ENCODE results near the gene KPNA1. TPM values are rescaled to one million over a fixed set of nuclear protein-coding genes. Genes with fewer than 3 reads are reported as not detected.

Gene KPNA1
- total and polyA plus RNA-seq, 2 of the 13 experiments (the other 11 are each of a cell fraction or from before 2014, with no cell fraction given): 15.4 to 30.0 TPM

DNA sequence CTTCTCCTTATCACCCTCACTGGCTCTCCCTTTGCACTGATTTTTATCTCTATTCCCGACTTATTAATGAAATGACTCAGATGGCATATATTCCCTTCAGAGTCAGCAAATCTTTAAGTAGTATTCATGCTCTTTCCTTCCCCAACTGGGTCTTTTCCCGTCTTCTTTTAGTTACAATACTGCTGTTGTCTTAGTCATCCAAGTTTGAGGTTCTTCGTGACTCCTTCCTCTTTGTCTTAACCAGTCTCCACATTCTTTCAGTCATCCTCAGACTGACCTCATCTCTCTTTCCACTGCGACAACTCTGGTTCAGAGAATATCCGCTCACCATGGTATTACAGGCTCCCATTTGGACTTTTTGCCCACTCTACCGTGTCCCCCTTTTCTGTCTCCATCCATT lies 111.2 kb downstream of the KPNA1 start:
- Histone ChIP-seq H3K4me1 (ENCODE audit: insufficient read depth, low read length) (no peaks in the 10 kb centered on the region), H3K27ac (ENCODE audit: extremely low read length, insufficient read depth, low read length) (no peak overlapping the region), H3K36me3 (replicated peaks in 1 of 2; ENCODE audit: control insufficient read depth in 1 of 2, insufficient read depth in 2 of 2, low read length in 2 of 2) (peaks cover 16 to 65% of the 10 kb centered on the region in 2 experiments), H3K9ac (ENCODE audit: insufficient read depth, low read depth, low read length) (no peak overlapping the region), H3K79me2 (ENCODE audit: insufficient read depth, low read length) (peaks cover 28% of the 10 kb centered on the region), H3K4me3 (replicated peaks in 1 of 3; ENCODE audit: insufficient read depth in 1 of 3, low read depth in 2 of 3, low read length in 3 of 3) (no peak overlapping the region), H4K20me1 (ENCODE audit: insufficient read depth, low read length) (peaks cover 4% of the 10 kb centered on the region), H2AFZ (ENCODE audit: low read length) (no peak overlapping the region), H3K27me3 (ENCODE audit: control insufficient read depth in 1 of 2, insufficient read depth in 2 of 2, low read length in 2 of 2) (no peaks in the 10 kb centered on the region), H3K9me3 (ENCODE audit: low read length) (no peaks in the 10 kb centered on the region), H3K4me2 (ENCODE audit: low read depth, low read length) (no peak overlapping the region)
- intact Hi-C loops (cut with micrococcal nuclease; ENCODE audit: unreplicated experiment): no loop called here
- no peak for ATAC-seq
- no peak for FAIRE-seq
- TF ChIP-seq FOXO1 (CRISPR knock-in tag; IDR thresholded peaks at IDR 0.05) (no peak), ZNF550 (CRISPR knock-in tag; IDR thresholded peaks at IDR 0.05; ENCODE audit: borderline replicate concordance) (no peak), ZFP36L2 (CRISPR knock-in tag; IDR thresholded peaks at IDR 0.05) (no peak)
- TF ChIP-seq, protein P1, sequence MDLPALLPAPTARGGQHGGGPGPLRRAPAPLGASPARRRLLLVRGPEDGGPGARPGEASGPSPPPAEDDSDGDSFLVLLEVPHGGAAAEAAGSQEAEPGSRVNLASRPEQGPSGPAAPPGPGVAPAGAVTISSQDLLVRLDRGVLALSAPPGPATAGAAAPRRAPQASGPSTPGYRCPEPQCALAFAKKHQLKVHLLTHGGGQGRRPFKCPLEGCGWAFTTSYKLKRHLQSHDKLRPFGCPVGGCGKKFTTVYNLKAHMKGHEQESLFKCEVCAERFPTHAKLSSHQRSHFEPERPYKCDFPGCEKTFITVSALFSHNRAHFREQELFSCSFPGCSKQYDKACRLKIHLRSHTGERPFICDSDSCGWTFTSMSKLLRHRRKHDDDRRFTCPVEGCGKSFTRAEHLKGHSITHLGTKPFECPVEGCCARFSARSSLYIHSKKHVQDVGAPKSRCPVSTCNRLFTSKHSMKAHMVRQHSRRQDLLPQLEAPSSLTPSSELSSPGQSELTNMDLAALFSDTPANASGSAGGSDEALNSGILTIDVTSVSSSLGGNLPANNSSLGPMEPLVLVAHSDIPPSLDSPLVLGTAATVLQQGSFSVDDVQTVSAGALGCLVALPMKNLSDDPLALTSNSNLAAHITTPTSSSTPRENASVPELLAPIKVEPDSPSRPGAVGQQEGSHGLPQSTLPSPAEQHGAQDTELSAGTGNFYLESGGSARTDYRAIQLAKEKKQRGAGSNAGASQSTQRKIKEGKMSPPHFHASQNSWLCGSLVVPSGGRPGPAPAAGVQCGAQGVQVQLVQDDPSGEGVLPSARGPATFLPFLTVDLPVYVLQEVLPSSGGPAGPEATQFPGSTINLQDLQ (CRISPR knock-in tag; IDR thresholded peaks at IDR 0.05): no peak
- 97% methylated on average over 6 of the region's 6 CpGs for WGBS (ENCODE audit: low lambda C conversion rate)
- in situ Hi-C loops (cut with HindIII; ENCODE audit: extremely low pct_ligation_motif_present, low pct_unique_long_range_greater_than_20kb): no loop called here
- POLR2A ChIA-PET: no interaction called here
- CTCF ChIA-PET (ENCODE audit: low intra/inter-chr PET ratio, low total read pairs): no interaction called here
- DNase-seq (ENCODE audit: low spot score): no peak
- no TSS peak for BruUV-seq (replicated peaks)

- ATAC-seq (no peak), FAIRE-seq (no peak), DNase-seq (ENCODE audit: low spot score) (no peak)
- Histone ChIP-seq H2AFZ (ENCODE audit: low read length) (no peak overlapping the region), H3K79me2 (ENCODE audit: insufficient read depth, low read length) (peaks cover 53% of the 10 kb centered on the region), H3K4me1 (ENCODE audit: insufficient read depth, low read length) (peaks cover 6% of the 10 kb centered on the region), H3K4me3 (replicated peaks in 1 of 3; ENCODE audit: insufficient read depth in 1 of 3, low read depth in 2 of 3, low read length in 3 of 3) (no peak overlapping the region), H3K4me2 (ENCODE audit: low read depth, low read length) (no peak overlapping the region), H3K9ac (ENCODE audit: insufficient read depth, low read depth, low read length) (no peak overlapping the region), H3K27me3 (ENCODE audit: control insufficient read depth in 1 of 2, insufficient read depth in 2 of 2, low read length in 2 of 2) (no peaks in the 10 kb centered on the region), H3K9me3 (ENCODE audit: low read length) (no peaks in the 10 kb centered on the region), H3K27ac (ENCODE audit: extremely low read length, insufficient read depth, low read length) (no peak overlapping the region), H4K20me1 (ENCODE audit: insufficient read depth, low read length) (peaks cover 4% of the 10 kb centered on the region), H3K36me3 (replicated peaks in 1 of 2; ENCODE audit: control insufficient read depth in 1 of 2, insufficient read depth in 2 of 2, low read length in 2 of 2) (peaks cover 0 to 24% of the 10 kb centered on the region in 2 experiments; a peak in 3 of 5 replicates)
- ChIA-PET POLR2A (no interaction called here), CTCF (ENCODE audit: low intra/inter-chr PET ratio, low total read pairs) (no interaction called here)
- BruUV-seq (replicated peaks): no TSS peak
- 95% methylated on average over 2 of the region's 2 CpGs for WGBS (ENCODE audit: low lambda C conversion rate)
- intact Hi-C loops (cut with micrococcal nuclease; ENCODE audit: unreplicated experiment): no loop called here
- in situ Hi-C loops (cut with HindIII; ENCODE audit: extremely low pct_ligation_motif_present, low pct_unique_long_range_greater_than_20kb): no loop called here
- TF ChIP-seq ZSCAN25 (CRISPR knock-in tag; IDR thresholded peaks at IDR 0.05) (no peak), ZMYM2 (CRISPR knock-in tag; IDR thresholded peaks at IDR 0.05) (no peak), TAF15 (IDR thresholded peaks at IDR 0.05; ENCODE audit: low read depth, low read length, poor library complexity, severe bottlenecking) (no peak), ZNF720 (CRISPR knock-in tag; IDR thresholded peaks at IDR 0.05) (no peak), HNRNPK (IDR thresholded peaks at IDR 0.05; ENCODE audit: low read depth, low read length, poor library complexity, severe bottlenecking) (no peak), ZNF24 (IDR thresholded peaks at IDR 0.05) (no peak), SNAPC5 (CRISPR knock-in tag; IDR thresholded peaks at IDR 0.05; ENCODE audit: borderline replicate concordance) (no peak), ZNF282 (IDR thresholded peaks at IDR 0.05; ENCODE audit: partially characterized antibody) (no peak), PRMT3 (CRISPR knock-in tag; IDR thresholded peaks at IDR 0.05; ENCODE audit: borderline replicate concordance, low read depth) (no peak)
Observed at GRCh38 chr3:122398920-122399319, 115.8 kb downstream of the KPNA1 start.

All from HepG2 (cell line).